Suprapubic skin (tissue), 4 donors: ENCODE measurements around the gene GGA1. TPM values are rescaled to one million over a fixed set of nuclear protein-coding genes. Genes with fewer than 3 reads are reported as not detected.

Source experiments
- DNase-seq, 2 donors: peaks; one replicate each; pipeline ENCODE4 v3.0.0-alpha.2; 2019; ENCODE audit warnings: low spot score in 2 of 2
- H3K27ac ChIP-seq: fragments of 200-600 bp; sonication (generic); one replicate; pipeline ENCODE4 v1.5.1; 2019
- H3K27me3 ChIP-seq: fragments of 200-600 bp; sonication (generic); one replicate; pipeline ENCODE4 v1.5.1; 2019
- H3K36me3 ChIP-seq: fragments of 200-600 bp; sonication (generic); one replicate; pipeline ENCODE4 v1.5.1; 2019
- H3K4me1 ChIP-seq: fragments of 200-600 bp; sonication (generic); one replicate; pipeline ENCODE4 v1.5.1; 2019
- H3K4me3 ChIP-seq: fragments of 200-600 bp; sonication (generic); one replicate; pipeline ENCODE4 v1.5.1; 2019; ENCODE audit warnings: mild to moderate bottlenecking
- H3K9me3 ChIP-seq: fragments of 200-600 bp; sonication (generic); one replicate; pipeline ENCODE4 v1.5.1; 2019
- EP300 ChIP-seq: sonication (generic); formaldehyde crosslinking; IDR thresholded peaks from one replicate; pipeline ENCODE4 v1.6.1; 2017; ENCODE audit warnings: antibody characterized with exemption
- POLR2A ChIP-seq, 2 donors: fragments of 450-650 bp; IDR thresholded peaks; one replicate each; pipeline ENCODE4 v1.6.1; 2017; ENCODE audit warnings: antibody characterized with exemption in 2 of 2, mild to moderate bottlenecking in 2 of 2, moderate library complexity in 2 of 2
- POLR2AphosphoS5 ChIP-seq, 3 donors: sonication (generic); formaldehyde crosslinking; IDR thresholded peaks; one replicate each; pipeline ENCODE4 v1.6.1; 2017; ENCODE audit warnings: antibody characterized with exemption in 3 of 3
- WGBS: methylation state at CpG from one replicate; pipeline ENCODE4 v1.1.5; 2018; 5-methylcytosine and 5-hydroxymethylcytosine counted together
- total RNA-seq, 4 donors: library from RNA; depleted of rRNA; stranded (reverse); fragments of >200 nt; gene quantifications; one replicate each; pipeline ENCODE4 v1.1.0, GENCODE V29; 2016
- TF ChIP-seq, protein P1 (sequence below), 2 donors: fragments of 200-600 bp in 1 of 2; fragments of 450-650 bp in 1 of 2; sonication (generic) in 1 of 2; IDR thresholded peaks; one replicate each; pipeline ENCODE4 v1.5.1; 2016 to 2019; ENCODE audit warnings: antibody characterized with exemption in 2 of 2, mild to moderate bottlenecking in 1 of 2, moderate library complexity in 1 of 2

GGA1 gene
- total RNA-seq, 4 donors from 2014 or later = 52.8 to 124 (median 65.3) TPM

DNA sequence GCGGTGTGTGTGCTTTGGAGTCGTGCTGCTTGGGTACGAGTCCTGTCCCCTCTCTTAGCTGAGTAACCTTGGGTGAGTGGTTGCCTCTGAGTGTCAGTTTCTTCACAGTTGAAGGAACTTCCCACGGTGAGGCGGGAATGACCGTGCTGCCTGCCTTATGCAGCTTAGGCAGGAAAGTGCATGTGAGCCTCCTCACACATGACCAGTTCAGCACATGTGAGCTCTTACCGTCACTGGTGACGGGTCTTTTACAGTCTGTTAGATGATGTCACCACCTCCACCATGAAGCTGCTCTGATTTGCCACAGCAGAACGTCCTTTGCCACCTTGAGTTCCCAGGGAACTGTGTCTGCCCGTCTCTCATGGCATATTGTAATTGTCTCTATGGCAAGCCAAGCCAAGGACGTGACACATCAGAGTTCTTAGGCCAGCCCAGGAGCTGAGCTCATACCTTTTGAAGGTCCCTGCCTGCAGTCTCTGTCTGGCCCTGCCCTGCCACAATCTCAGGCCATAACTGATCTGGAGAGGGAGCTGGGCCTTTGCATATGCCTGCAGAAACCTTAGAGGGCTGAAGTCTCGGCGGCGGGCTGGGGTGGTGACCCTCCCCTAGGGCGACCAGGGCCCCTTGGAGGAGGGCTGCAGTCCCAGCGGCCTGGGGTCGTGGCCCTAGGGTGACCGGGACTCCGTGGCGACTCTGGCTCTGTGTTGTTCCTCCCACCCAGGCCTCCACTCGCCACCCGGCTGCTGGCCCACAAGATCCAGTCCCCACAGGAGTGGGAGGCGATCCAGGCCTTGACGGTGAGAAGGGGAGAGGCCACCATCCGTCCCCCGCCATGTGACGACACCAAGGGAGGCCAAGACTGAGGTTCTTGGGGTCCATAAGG lies 7.8 kb downstream of the GGA1 start:
- H3K4me1 ChIP-seq = peaks cover 23% of the 10 kb centered on the region
- H3K36me3 ChIP-seq = peaks cover 77% of the 10 kb centered on the region
- peak in 1 of 2 donors; percentile 66 for DNase-seq
- WGBS = 96% methylated on average over 8 of the region's 27 CpGs
- H3K4me3 ChIP-seq = no peak overlapping the region
- H3K9me3 ChIP-seq = no peaks in the 10 kb centered on the region
- no peak overlapping the region for H3K27ac ChIP-seq
- H3K27me3 ChIP-seq = no peaks in the 10 kb centered on the region
- TF ChIP-seq POLR2AphosphoS5 (IDR thresholded peaks at IDR 0.05) (no peak), EP300 (no peak), POLR2A (IDR thresholded peaks at IDR 0.05) (no peak)
- TF ChIP-seq, protein P1, sequence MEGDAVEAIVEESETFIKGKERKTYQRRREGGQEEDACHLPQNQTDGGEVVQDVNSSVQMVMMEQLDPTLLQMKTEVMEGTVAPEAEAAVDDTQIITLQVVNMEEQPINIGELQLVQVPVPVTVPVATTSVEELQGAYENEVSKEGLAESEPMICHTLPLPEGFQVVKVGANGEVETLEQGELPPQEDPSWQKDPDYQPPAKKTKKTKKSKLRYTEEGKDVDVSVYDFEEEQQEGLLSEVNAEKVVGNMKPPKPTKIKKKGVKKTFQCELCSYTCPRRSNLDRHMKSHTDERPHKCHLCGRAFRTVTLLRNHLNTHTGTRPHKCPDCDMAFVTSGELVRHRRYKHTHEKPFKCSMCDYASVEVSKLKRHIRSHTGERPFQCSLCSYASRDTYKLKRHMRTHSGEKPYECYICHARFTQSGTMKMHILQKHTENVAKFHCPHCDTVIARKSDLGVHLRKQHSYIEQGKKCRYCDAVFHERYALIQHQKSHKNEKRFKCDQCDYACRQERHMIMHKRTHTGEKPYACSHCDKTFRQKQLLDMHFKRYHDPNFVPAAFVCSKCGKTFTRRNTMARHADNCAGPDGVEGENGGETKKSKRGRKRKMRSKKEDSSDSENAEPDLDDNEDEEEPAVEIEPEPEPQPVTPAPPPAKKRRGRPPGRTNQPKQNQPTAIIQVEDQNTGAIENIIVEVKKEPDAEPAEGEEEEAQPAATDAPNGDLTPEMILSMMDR (IDR thresholded peaks at IDR 0.05) = no peak

GRCh38 chr22:37617431-37617830 lies 8.8 kb downstream of the GGA1 start:
- DNase-seq = no peak
- no peak for TF ChIP-seq POLR2AphosphoS5 (IDR thresholded peaks at IDR 0.05)
- no peak for TF ChIP-seq POLR2A (IDR thresholded peaks at IDR 0.05)
- TF ChIP-seq EP300 = no peak
- TF ChIP-seq, protein P1 (IDR thresholded peaks at IDR 0.05) = no peak
- Histone ChIP-seq H3K36me3 (peaks cover 85% of the 10 kb centered on the region), H3K27ac (no peak overlapping the region), H3K9me3 (no peaks in the 10 kb centered on the region), H3K4me3 (no peak overlapping the region), H3K4me1 (peaks cover 18% of the 10 kb centered on the region), H3K27me3 (no peaks in the 10 kb centered on the region)
- WGBS = 88% methylated on average over 1 of the region's 1 CpG

DNA sequence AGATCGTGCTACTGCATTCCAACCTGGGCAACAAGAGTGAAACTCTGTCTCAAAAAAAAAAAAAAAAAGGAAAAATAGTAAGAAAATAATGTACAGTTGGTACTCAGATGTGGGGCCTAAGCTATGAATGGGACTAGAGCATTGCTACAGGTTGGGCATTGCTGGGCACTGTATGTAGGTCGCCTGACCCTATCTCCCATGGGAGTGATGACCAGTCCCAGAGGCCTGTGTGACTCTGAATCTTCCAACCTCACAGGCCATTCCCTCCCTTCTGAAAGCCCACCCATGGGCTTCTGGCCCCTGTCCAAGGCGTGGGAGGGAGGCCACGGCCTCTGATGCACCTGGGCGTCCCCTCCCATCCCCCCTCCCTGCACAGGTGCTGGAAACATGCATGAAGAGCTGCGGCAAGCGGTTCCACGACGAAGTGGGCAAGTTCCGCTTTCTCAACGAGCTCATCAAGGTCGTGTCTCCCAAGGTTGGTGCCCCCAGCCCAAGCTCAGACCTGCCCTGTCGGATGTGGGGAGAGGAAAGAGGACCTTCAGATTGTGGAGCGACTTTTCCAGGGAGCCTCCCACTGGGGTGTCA lies 9.5 kb downstream of the GGA1 start:
- 87% methylated on average over 6 of the region's 14 CpGs for WGBS
- H3K36me3 ChIP-seq = peaks cover 89% of the 10 kb centered on the region

DNA sequence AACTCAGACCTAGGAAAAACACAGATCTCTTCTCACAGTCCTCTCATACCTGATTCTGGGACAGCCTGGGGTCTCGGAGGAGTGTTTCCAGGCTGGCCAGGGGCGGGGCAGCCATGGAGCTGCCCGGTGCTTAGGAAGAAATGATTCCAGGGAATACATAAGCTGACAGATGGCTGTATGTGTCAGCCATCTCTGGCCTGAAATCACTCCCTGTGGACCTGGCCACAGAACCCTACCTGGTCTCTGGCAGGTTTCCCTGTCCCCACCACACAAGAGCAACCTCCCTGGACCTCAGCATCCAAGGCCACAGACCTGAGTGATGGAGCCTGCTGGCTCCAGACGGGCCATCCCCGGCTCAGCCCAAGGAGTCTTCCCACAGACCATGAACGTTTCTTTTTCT lies 10.0 kb downstream of the GGA1 start:
- H3K36me3 ChIP-seq = peaks cover 89% of the 10 kb centered on the region
- H3K27ac ChIP-seq = no peak overlapping the region
- peaks cover 14% of the 10 kb centered on the region for H3K4me1 ChIP-seq
- DNase-seq = no peak
- 93% methylated on average over 4 of the region's 6 CpGs for WGBS
- TF ChIP-seq POLR2AphosphoS5 (IDR thresholded peaks at IDR 0.05) = no peak
- no peak for TF ChIP-seq EP300
- H3K9me3 ChIP-seq = no peaks in the 10 kb centered on the region
- no peaks in the 10 kb centered on the region for H3K27me3 ChIP-seq
- H3K4me3 ChIP-seq = no peak overlapping the region

More for the DNA sequence above, 9.5 kb downstream of the GGA1 start:
- Histone ChIP-seq H3K4me1 (peaks cover 14% of the 10 kb centered on the region), H3K27ac (no peak overlapping the region), H3K9me3 (no peaks in the 10 kb centered on the region), H3K27me3 (no peaks in the 10 kb centered on the region), H3K4me3 (no peak overlapping the region)
- TF ChIP-seq, protein P1 (IDR thresholded peaks at IDR 0.05) = no peak
- TF ChIP-seq POLR2A (IDR thresholded peaks at IDR 0.05) = no peak
- no peak for TF ChIP-seq POLR2AphosphoS5 (IDR thresholded peaks at IDR 0.05)
- TF ChIP-seq EP300 = no peak
- no peak for DNase-seq

GRCh38 chr22:37619991-37620390 lies 11.4 kb downstream of the GGA1 start:
- peaks cover 77% of the 10 kb centered on the region for H3K36me3 ChIP-seq
- WGBS = 93% methylated on average over 5 of the region's 7 CpGs
- no peak for DNase-seq
- no peaks in the 10 kb centered on the region for H3K27me3 ChIP-seq
- no peak overlapping the region for H3K4me3 ChIP-seq
- no peak overlapping the region for H3K27ac ChIP-seq
- H3K9me3 ChIP-seq = no peaks in the 10 kb centered on the region
- H3K4me1 ChIP-seq = peaks cover 14% of the 10 kb centered on the region
- no peak for TF ChIP-seq EP300
- TF ChIP-seq POLR2AphosphoS5 (IDR thresholded peaks at IDR 0.05) = no peak
- TF ChIP-seq POLR2A (IDR thresholded peaks at IDR 0.05) = no peak
- TF ChIP-seq, protein P1 (IDR thresholded peaks at IDR 0.05) = no peak
